Fibroblast of peridontal ligament (primary cell): ENCODE measurements around the gene NPLOC4.
A peak's percentile ranks its signal among the peaks of the same experiment; 100 is the strongest.

Source experiments
- DNase-seq: peaks from one replicate; pipeline ENCODE4 v3.0.0-alpha.2; 2010; ENCODE audit errors: extremely low read depth

NPLOC4 gene

DNA sequence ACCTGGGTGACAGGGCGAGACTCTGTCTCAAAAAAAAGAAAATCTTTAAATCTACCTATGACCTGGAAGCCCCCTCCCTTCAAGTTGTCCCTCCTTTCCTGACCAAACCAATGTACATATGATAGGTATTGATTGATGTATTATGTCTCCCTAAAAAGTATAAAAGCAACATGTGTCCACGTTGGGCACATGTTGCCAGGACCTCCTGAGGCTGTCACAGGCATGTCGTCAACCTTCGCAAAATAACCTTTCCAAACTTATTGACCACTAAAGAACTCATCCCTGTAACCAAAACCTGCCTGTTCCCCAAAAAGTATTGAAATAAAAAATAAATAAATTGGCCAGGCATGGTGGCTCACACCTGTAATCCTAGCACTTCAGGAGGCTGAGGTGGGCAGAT, 25.1 kb upstream of the NPLOC4 start:
- no peak for DNase-seq

DNA sequence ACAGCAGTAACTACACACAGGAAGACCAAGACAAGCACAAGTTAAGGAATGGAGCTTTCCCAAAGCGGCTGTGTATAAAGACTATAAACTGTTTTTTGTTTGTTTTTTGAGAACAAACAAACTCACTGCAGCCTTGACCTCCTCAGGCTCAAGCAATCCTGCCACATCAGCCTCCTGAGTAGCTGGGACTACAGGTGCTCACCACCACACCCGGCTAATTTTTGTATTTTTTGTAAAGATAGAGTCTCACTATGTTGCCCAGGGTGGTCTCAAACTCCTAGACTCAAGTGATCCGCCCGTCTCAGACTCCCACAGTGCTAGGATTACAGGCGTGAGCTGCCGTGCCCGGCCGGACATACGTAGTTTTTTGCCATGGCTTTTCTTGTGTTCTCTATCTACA, 23.5 kb upstream of the NPLOC4 start:
- DNase-seq, result no peak

DNA sequence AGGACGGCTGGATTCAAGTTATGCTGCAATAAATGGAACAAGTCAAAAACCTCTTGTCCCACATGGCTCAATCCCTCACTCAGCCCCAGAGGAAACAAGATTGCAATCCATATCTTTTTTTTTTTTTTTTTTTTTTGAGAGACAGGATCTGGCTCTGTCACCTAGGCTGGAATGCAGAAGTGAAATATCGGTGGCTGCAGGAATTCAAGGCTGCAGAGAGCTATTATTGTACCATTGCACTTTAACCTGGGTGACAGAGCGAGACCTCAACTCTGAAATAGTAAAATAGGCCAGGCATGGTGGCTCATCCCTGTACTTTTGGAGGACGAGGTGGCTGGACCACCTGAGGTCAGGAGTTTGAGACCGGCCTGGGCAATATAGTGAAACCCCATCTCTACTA, 22.1 kb upstream of the NPLOC4 start:
- no peak for DNase-seq

DNA sequence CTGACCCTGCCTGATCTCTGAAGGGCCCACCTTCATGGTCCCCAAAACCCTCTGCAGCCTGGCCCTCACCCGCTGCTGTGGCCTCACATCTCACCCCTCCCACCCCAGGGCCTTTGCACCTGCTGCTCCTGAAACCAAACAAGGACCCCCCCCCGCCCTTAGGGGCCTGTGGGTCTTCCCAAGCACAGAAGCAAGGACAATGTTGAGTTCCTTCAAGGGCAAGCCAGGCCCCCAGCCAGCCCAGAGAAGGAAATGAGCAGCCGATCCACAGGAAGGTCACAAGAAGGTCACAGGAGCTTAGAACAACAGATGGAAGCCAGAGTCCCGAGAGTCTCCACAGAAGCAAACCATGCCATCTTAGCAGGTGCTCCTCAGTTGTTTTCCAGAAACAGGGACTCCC, 19.9 kb upstream of the NPLOC4 start:
- no peak for DNase-seq

DNA sequence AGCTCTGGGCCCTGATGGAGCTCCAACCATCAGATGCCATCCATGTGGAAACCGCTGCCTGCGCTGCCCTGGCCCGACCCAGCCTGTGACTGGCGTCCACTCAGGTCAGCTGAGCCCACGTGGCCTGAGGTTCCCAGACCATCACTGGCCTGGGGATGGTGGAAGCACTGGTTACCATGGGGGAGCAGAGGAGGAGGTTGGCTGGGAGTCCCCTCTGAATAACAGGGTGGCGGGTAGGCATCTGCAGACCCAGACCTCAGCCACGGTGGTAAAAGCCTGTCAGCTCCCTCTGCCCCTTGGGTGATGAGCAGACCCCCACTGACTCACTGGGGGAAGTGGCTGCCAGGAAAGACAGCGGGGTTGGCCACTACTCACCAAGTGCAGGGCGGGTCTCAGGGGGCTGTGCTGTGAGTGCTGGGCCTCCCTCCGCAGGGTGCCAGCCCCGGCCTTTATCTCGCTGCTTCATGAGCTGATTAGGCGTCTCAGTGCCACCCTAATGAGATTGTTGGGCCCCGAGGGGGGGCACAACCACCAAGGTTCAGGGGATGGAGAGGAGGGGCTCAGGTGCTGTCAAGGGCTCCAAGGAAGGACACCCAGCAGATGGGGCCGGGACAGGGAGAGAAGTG, 19.3 kb upstream of the NPLOC4 start, which contains the start of gene PDE6G:
Gene PDE6G, minus strand, starts transcription at position 425 of the 626 bp plus-strand sequence. CDS start 3,237 bp downstream, outside the sequence.
- no peak for DNase-seq

DNA sequence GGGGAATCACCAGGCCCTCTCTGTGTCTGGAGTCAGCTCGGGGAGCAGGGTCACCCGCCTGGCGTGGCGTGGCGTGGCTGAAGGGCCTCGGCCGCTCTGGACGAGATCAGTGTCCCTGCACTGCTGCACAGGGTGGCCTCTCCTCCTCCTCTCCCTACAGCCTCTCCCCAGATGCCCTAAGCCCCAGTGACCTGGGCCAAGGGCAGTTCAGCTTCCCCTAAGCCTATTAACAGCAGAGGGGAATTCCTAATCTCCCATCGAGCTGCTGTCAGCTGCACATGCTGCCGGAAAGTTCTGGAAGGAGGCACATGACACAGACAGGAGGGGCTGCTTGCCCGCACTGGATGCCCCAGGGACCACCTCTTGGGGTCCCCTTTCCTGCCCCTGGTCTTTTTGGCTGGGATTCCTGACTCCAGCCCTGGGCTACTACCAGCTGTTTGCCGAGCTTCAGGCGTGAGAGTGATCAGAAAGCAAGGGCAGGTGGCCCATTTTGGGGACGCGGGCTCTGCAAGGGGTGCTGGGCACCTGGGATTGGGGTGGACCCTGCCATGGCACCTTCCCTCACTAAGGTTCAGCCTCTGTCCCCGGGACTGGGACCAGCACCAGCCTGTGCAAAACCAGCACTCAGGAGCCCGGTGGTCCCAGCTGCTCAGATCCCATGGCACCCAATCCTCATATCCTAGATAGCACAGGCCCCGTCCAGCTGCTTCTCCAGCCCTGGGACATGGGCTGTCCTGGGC, 18.6 kb upstream of the NPLOC4 start:
- DNase-seq, result no peak

DNA sequence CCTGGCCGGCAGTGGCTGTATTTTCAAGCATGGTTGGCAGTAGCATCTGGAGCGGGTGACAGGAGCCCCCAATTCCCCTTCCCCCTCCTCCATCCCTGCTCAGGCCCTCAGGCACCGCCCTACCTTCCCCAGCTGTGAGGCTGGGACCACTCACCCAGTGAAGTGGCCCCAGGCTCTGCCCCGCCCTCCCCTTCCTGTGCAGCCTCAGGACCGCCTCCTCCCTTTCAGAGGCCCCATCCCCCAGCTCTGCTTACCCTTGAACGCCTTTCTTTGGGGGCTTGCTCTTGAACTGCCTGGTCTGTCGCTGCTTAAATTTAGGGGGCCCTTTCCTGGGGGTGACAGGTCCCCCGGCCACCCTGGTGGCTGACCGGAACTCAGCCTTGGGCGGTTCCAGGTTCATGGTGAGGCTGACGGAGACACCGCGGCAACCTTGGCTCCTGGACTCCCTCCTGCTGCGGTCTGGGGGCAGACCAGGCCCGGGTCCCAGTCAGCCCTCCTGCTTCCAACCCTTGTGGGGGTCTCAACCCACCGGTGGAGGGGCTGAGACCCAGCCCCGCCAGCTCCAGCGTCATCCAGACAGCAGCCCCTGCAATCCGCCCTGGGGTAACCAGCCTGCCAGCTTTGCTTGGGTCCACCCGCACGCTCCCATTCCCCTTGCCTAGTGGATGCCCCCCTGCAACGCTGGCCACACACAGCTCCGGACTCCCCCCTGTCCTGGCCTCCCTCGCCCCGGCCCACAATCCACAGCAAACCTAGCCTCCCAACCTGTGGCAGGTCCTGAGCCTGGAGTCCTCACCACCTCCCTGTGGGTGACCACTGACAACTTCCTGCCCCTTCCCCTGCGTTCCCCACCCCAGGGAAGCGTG, 16.2 kb upstream of the NPLOC4 start:
- DNase-seq, result no peak

DNA sequence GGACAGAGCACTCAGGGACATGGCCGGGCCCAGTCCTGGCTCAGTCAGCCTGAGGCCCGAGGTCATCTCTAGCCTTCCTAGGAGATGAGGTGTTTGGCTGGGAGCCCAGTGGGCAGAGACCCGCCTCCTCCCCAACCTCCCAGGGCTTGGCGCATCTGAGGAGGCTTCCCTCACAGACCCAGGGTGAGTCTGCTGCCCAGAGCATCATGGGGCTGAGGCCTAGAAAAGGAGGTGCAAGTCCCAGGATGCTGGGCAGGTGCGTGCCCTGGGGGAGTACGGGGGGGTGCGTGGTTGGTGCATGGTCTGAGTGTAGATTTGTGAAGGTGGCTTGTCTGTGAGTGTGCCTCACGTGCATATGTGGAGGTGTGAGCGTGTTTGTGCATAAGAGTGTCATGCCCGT, 14.8 kb upstream of the NPLOC4 start:
- DNase-seq, result peak; percentile 83

DNA sequence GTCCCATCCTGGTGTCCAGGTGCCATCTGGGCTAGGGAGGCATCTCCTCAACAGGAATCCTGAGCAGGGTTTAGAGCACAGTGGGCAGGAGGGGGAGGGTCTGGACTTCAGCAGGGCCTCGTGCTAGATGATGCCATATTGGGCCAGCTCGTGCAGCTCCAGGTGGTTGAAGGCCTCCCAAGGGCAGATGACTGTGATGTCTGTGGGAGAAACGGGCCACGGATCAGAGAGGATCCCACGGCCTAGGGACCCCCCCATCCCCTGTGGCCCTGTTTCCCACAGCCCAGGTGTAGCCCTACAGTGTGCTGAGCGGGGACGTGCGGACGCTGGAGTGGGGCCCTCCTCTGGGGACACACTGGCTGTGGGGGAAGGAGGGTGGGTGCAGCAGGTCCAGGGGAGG, 14.0 kb upstream of the NPLOC4 start:
- DNase-seq, result no peak

DNA sequence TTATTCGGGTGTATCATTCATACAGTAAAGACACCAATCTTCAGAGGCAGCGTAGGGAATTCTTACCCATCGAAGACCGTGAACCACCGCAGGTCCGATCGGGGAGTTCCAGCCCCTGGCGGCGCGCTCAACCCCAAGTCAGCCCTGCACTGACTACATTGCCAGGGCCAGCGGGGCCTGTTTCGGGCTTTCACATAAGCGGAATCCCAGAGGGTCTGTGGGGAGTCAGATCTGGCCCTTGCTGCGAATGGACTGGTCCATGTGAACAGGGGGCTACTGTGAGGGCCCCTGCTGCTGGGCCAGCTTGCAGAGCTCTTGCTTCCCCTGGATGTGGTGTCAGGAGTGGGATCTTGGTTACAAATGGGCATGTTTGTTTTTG, 11.8 kb upstream of the NPLOC4 start:
- no peak for DNase-seq

DNA sequence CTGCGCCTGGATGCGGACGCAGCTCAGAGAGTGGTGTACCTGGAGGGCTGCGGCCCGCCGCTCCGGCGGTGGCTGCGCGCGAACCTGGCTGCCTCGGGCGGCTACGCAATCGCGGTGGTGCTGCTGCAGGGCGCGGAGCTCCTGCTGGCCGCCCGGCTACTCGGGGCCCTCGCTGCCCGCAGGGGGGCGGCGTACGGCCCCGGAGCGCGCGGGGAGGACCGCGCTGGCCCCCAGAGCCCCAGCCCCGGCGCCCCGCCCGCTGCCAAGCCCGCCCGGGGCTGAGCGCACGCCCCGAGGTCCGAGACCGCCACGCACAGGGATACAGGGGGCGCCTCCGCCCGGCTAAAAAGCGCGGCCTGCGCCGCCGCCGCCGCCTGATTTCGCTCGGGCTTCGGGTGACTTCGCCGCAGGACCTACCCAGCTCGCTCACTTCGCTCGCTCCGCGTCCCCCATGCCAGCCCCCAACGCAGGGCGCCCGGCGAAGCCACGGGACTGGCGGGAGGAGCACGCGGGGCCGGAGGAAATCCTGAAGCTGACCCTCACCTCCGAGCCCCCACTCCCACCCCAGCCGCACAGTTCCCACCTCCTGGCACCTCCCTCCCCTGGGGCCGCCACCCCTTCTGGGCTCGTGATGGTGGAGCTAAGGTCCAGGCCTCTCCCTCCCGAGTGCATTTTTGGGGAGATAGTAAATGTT, 11.2 kb upstream of the NPLOC4 start:
- DNase-seq, result no peak

DNA sequence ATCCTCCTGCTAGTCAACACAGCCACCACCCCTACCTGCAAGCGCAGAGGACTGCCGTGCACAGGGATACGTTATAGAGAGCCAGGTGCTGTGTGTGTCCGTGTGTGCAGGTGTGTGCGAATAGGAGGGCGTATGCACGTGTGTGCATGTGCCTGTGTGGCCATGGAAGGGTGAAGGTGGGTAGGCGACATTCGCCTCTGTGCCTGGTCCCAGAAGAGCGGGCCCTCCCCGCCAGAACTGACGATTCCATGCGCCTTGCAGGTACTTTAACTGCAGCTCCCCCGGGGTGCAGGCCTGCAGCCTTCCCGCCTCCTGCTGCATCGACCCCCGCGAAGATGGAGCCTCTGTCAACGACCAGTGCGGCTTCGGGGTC, 10.7 kb upstream of the NPLOC4 start:
- DNase-seq, result no peak

DNA sequence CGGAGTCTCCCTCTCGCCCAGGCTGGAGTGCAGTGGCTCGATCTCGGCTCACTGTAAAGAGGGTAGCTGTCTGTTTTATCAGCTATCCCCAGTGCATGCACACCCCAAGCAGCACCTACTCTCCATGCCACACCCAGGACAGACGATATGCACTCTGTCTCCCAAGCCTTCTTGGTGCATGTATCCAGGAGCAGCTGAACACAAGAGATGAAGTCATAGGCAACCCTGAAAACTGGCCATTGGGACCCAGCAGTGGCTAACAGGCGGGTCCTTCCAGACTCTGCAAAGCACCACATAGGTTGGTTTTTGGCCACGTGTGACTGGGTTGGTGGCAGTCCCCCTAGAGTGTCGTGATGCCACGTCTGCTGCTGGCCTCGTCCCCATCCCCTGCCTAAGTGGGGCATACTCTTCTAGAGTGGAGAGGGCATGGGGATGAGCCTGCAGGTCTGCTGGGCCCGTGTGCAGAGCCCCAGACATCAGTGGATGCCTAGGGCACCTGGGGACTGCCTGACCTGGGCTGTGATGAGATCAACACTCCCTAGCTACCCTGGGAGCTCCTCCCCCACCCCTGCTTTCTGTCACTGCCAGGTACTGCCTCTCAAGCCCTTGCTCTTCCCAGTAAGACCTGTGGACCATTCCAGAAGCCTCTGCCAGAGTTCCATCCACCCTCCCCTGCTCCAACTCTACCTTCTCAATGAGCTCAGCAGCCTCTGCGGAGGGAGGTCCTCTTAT, 10.1 kb upstream of the NPLOC4 start:
- no peak for DNase-seq

DNA sequence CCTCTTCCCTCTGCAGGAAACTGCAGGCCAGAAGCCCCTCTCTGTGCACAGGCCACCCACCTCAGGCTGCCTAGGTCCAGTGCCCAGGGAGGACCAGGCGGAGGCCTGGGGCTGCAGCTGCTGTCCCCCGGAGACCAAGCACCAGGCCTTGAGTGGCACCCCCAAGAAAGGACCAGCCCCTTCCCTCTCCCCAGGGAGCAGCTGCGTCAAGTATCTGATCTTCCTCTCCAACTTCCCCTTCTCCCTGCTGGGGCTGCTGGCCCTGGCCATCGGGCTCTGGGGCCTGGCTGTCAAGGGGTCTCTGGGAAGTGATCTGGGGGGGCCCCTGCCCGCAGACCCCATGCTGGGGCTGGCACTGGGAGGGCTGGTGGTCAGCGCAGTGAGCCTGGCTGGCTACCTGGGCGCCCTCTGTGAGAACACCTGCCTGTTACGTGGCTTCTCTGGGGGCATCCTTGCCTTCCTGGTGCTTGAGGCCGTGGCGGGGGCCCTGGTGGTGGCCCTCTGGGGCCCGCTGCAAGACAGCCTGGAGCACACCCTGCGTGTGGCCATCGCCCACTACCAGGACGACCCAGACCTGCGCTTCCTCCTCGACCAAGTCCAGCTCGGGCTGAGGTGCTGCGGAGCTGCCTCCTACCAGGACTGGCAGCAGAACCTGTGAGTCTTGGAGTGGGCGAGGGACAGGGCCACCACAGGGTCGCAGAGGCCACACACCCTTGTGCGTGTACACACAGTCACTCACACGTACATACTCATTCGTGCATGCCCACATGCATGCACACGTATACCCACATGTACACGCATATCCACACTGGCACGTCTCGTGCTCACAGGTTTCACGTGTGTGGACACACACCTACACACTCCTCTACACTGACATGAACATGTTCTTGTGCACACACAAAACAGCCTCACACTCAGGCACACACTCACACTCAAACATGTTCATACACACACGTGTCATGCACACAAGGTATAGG, 8.4 kb upstream of the NPLOC4 start:
- DNase-seq, result no peak

DNA sequence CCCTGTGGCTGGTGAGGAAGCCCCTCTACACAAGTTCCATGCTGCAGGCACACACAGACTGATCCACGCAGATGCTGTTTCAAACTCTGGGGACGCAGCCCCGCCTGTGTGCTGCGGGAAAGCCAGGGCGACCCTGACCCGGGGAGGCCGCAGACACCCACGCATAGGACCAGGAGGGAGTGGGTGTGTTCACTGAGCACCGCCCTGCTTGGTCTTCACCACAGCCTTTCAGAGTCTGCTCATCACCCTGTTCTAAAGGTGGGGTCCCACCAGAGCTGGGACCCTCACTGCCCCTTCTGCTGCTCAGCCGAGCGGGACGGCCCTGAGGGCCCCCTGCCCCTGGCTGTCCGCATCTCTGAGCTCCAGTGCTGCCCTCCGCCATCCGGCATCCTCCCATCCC, 7.6 kb upstream of the NPLOC4 start:
- no peak for DNase-seq

DNA sequence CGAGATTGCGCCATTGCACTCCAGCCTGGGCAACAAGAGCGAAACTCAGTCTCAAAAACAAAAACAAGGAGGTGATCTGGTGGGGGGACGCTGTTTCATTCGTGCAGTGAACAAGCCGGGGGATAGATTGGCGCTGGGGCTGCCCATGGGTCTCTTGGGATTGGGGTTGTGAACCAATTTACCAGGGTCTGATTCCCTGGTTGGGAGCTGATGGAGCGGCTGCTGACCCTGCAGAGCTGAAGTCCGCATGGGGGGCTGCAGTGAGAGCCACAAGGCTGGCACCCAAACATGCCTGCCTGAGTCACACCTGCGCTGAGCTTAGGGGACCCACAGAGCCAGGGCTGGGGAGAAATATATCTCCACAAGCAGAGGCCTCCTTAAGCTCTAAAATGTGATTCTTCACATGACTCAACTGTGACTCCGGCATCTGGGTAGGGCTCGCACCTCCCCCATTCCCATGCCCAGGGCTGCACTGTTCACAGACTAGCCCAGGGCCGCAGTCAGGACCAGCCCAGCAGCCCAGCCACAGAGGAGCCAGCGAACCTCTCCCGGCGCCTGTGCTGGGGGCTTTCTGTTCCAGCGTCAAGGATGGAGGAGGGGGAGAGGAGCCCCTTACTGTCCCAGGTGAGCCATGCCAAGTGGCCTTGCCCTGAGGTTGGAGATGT, 5.0 kb upstream of the NPLOC4 start:
- peak; percentile 53 for DNase-seq

DNA sequence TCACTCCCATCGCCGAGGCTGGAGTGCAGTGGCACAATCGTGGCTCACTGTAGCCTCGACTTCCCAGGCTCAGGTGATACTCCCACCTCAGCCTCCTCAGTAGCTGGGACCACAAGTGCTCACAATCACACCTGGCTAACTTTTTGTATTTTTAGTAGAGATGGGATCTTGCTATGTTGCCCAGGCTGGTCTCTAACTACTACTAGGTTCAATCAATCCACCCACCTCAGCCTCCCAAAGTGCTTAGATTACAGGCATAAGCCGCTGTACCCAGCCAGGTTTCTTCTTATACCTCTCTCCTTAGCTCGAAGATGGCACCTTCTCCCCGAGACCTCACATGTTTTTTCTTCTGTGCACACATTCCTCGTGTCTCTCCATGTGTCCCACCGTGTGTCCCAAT, 3.1 kb upstream of the NPLOC4 start:
- no peak for DNase-seq

DNA sequence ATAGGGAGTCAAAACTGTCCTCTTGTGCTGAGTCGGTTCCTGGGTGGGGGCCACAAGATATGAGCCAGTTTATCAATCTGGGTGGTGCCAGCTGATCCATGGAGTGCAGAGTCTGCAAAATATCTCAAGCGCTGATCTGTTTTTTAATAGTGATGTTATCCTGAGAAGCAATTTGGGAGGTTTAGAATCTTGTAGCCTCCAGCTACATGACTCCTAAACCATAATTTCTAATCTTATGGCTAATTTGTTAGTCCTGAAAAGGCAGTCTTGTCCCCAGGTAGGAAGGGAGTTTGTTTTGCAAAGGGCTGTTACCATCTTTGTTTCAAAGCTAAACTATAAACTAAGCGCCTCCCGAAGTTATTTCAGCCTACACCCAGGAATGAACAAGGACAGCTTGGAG, 1.8 kb upstream of the NPLOC4 start:
- DNase-seq, result no peak

DNA sequence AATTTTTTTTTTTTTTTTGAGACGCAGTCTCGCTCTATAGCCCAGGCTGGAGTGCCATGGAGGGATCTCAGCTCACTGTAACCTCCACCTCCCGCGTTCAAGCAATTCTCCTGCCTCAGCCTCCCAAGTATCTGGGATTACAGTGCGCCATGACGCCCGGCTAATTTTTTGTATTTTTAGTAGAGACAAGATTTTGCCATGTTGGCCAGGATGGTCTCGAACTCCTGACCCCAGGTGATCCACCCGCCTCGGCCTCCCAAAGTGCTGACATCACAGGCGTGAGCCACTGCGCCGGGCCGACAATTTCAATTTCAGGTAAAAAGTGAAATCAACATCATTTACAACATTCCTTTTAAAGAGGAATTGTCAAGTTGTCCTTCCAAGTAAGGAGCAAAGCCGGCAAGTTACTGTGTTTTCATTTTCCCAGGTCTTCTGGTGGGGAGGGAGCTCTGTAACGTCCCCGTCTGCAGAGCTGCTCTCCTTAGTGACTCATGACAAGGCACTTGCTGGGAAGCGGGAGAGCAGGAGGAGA, 873 bp downstream of the NPLOC4 start:
- DNase-seq, result no peak

DNA sequence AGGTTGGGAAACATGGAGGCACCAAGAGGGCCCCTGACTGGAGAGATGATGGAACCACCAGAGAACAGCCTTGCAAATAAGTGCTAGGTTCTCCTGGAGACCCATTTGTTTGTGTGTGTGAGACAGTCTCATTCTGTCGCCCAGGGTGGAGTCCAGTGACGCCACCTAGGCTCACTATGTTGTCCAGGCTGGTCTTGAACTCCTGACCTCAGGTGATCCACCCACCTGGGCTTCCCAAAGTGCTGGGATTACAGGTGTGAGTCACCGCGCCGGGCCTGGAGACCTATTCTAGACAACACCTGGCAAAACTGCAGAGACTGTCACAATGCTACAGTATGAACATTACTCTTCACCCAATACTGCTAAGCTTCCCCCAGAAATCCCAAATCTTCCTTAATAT, 1.5 kb downstream of the NPLOC4 start:
- DNase-seq, result no peak
